Fibroblast of lung (primary cell): ENCODE results near the gene SIX6. TPM values are rescaled to one million over a fixed set of nuclear protein-coding genes. Genes with fewer than 3 reads are reported as not detected.

Experiments used
- DNase-seq, 2 donors: peaks; one replicate each; pipeline versions ENCODE4 v3.0.0 to v3.0.0-alpha.2; 2010; ENCODE audit warnings: low read depth in 2 of 2
- H2AFZ ChIP-seq: 2 replicates; pipeline ENCODE4 v1.5.1; 2012; ENCODE audit warnings: low read length, control low read depth, inconsistent platforms
- H3K27ac ChIP-seq: 2 replicates; pipeline ENCODE4 v1.5.1; 2011; ENCODE audit warnings: low read length, control low read depth; ENCODE audit not compliant: insufficient read depth
- H3K27me3 ChIP-seq: 2 replicates; pipeline ENCODE4 v1.5.1; 2011; ENCODE audit warnings: mild to moderate bottlenecking, low read length; ENCODE audit not compliant: control insufficient read depth, insufficient read depth
- H3K36me3 ChIP-seq: 2 replicates; pipeline ENCODE4 v1.5.1; 2011; ENCODE audit warnings: low read length; ENCODE audit not compliant: control insufficient read depth, insufficient read depth
- H3K4me1 ChIP-seq: 2 replicates; pipeline ENCODE4 v1.5.1; 2011; ENCODE audit warnings: low read length; ENCODE audit not compliant: control insufficient read depth, insufficient read depth; ENCODE audit errors: extremely low read depth
- H3K4me2 ChIP-seq: 2 replicates; pipeline ENCODE4 v1.5.1; 2011; ENCODE audit warnings: low read length, control low read depth; ENCODE audit not compliant: insufficient read depth; ENCODE audit errors: extremely low read depth
- H3K4me3 ChIP-seq, 4 experiments: fragments of 200-600 bp in 1 of 4; sonication (generic) in 1 of 4; replicated peaks in 1 of 4; 2 replicates each; pipeline ENCODE4 v1.5.1; 2011 to 2016; ENCODE audit warnings: low read length in 4 of 4, low read depth in 3 of 4, mild to moderate bottlenecking in 3 of 4, control low read depth in 2 of 4, inconsistent platforms in 1 of 4, mixed read lengths in 1 of 4; ENCODE audit not compliant: insufficient read depth in 1 of 4; ENCODE audit errors: control extremely low read depth in 1 of 4
- H3K79me2 ChIP-seq: 2 replicates; pipeline ENCODE4 v1.5.1; 2012; ENCODE audit warnings: mild to moderate bottlenecking, low read length, inconsistent platforms; ENCODE audit not compliant: control insufficient read depth, insufficient read depth
- H3K9ac ChIP-seq: 2 replicates; pipeline ENCODE4 v1.5.1; 2011; ENCODE audit warnings: mild to moderate bottlenecking, low read length, control low read depth; ENCODE audit not compliant: insufficient read depth
- H3K9me3 ChIP-seq: 2 replicates; pipeline ENCODE4 v1.5.1; 2012; ENCODE audit warnings: low read depth, low read length; ENCODE audit not compliant: control insufficient read depth, insufficient read depth
- H4K20me1 ChIP-seq: 2 replicates; pipeline ENCODE4 v1.5.1; 2011; ENCODE audit warnings: low read length; ENCODE audit not compliant: control insufficient read depth, insufficient read depth; ENCODE audit errors: extremely low read depth
- CTCF ChIP-seq, 2 donors: IDR thresholded peaks in 1 of 2; conservative IDR thresholded peaks in 1 of 2; 1 replicate in 1 of 2; 2 replicates in 1 of 2; pipeline ENCODE4 v1.5.1; 2011 to 2012; ENCODE audit warnings: low read length in 2 of 2, control low read depth in 1 of 2, inconsistent platforms in 1 of 2, low read depth in 1 of 2, mild to moderate bottlenecking in 1 of 2
- EZH2 ChIP-seq: IDR thresholded peaks from 2 replicates; pipeline ENCODE4 v1.5.1; 2012; ENCODE audit warnings: low read length, control low read depth, mild to moderate bottlenecking; ENCODE audit errors: missing control alignments
- polyA plus RNA-seq, 2 donors: library from polyadenylated mRNA; depleted of rRNA in 1 of 2; stranded (reverse) in 1 of 2; unstranded in 1 of 2; fragments of >200 nt; gene quantifications; 2 replicates each; pipeline ENCODE4 v1.2.1, GENCODE V29; 2011 to 2012; ENCODE audit warnings: missing spikeins in 1 of 2
- total RNA-seq: library from RNA; depleted of rRNA; stranded (reverse); fragments of >200 nt; gene quantifications from 2 replicates; pipeline ENCODE4 v1.2.1, GENCODE V29; 2014

SIX6 gene
- total and polyA plus RNA-seq, 2 donors (not counting 1 experiment from before 2014, with no cell fraction given): not detected

GRCh38 chr14:60488175-60488574, 20.8 kb upstream of the SIX6 start:
- no peak for DNase-seq
- TF ChIP-seq EZH2 (no peak), CTCF (conservative IDR thresholded peaks at IDR 0.05 in 1 of 2, IDR thresholded peaks at IDR 0.05 in 1 of 2; ENCODE audit: low read depth in 1 of 2, low read length in 2 of 2) (no peak)
- Histone ChIP-seq H3K9me3 (no peaks in the 10 kb centered on the region), H3K4me1 (no peaks in the 10 kb centered on the region), H3K36me3 (no peaks in the 10 kb centered on the region), H4K20me1 (no peaks in the 10 kb centered on the region), H3K27me3 (peaks cover 10% of the 10 kb centered on the region), H3K4me2 (no peak overlapping the region), H3K27ac (no peak overlapping the region), H3K4me3 (no peak overlapping the region), H3K79me2 (no peaks in the 10 kb centered on the region), H3K9ac (no peak overlapping the region), H2AFZ (no peak overlapping the region)

- no peaks in the 10 kb centered on the region for H4K20me1 ChIP-seq
- H3K27me3 ChIP-seq: peaks cover 7% of the 10 kb centered on the region
Measured at GRCh38 chr14:60490270-60490669, 18.7 kb upstream of the SIX6 start.

GRCh38 chr14:60495946-60496345, 13.0 kb upstream of the SIX6 start:
- Histone ChIP-seq H3K27me3 (no peaks in the 10 kb centered on the region), H3K4me3 (no peak overlapping the region), H4K20me1 (no peaks in the 10 kb centered on the region), H2AFZ (no peak overlapping the region), H3K27ac (no peak overlapping the region), H3K36me3 (no peaks in the 10 kb centered on the region), H3K9ac (no peak overlapping the region), H3K4me1 (no peaks in the 10 kb centered on the region), H3K9me3 (no peaks in the 10 kb centered on the region), H3K4me2 (no peak overlapping the region), H3K79me2 (no peaks in the 10 kb centered on the region)
- no peak for DNase-seq
- TF ChIP-seq EZH2 (no peak), CTCF (conservative IDR thresholded peaks at IDR 0.05 in 1 of 2, IDR thresholded peaks at IDR 0.05 in 1 of 2; ENCODE audit: low read depth in 1 of 2, low read length in 2 of 2) (no peak)

More at GRCh38 chr14:60490270-60490669, 18.7 kb upstream of the SIX6 start:
- Histone ChIP-seq H3K27ac (no peak overlapping the region), H3K79me2 (no peaks in the 10 kb centered on the region), H3K4me2 (no peak overlapping the region), H3K9me3 (no peaks in the 10 kb centered on the region), H3K9ac (no peak overlapping the region), H3K36me3 (no peaks in the 10 kb centered on the region), H2AFZ (no peak overlapping the region), H3K4me3 (no peak overlapping the region), H3K4me1 (no peaks in the 10 kb centered on the region)
- DNase-seq: no peak
- TF ChIP-seq CTCF (conservative IDR thresholded peaks at IDR 0.05 in 1 of 2, IDR thresholded peaks at IDR 0.05 in 1 of 2; ENCODE audit: low read depth in 1 of 2, low read length in 2 of 2) (no peak), EZH2 (no peak)
